Vagina (tissue), 2 donors: Measurements from ENCODE around the gene ANKS3.

ENCODE experiments used
- POLR2A ChIP-seq, 2 donors: fragments of 450-650 bp; IDR thresholded peaks; one replicate each; pipeline ENCODE4 v1.6.1; 2017; ENCODE audit warnings: antibody characterized with exemption in 2 of 2, mild to moderate bottlenecking in 2 of 2, moderate library complexity in 2 of 2
- POLR2AphosphoS5 ChIP-seq, 2 donors: sonication (generic); formaldehyde crosslinking; IDR thresholded peaks; one replicate each; pipeline ENCODE4 v1.9.0; 2017; ENCODE audit warnings: antibody characterized with exemption in 2 of 2, mild to moderate bottlenecking in 2 of 2, low read depth in 1 of 2; ENCODE audit not compliant: insufficient read depth in 1 of 2
- TF ChIP-seq, protein P1 (sequence below), 3 experiments: fragments of 450-650 bp in 2 of 3; fragments of 200-600 bp in 1 of 3; sonication (generic) in 1 of 3; IDR thresholded peaks; one replicate each; pipeline ENCODE4 v1.5.1; 2017 to 2019; ENCODE audit warnings: antibody characterized with exemption in 3 of 3, mild to moderate bottlenecking in 2 of 3, moderate library complexity in 2 of 3

DNA sequence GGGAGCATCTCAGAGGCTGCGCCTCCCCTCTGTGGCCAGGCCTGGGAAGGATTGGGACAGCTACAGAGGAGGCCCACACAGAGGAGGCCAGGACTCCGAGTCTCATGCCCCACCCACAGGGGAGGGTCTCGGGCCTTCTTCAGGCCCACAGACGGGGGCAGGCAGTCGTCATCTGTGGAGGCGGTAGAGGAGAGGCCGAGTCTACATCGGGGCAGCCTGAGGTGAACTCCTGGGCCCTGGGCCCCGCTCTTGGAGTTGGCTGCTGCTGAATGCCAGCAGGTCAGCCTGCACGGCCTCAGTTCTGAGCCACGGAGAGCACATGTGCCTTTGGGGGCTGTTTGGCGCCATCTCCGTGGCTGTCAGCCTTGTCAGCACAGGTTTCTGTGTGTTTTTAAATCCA lies 48.8 kb downstream of the ANKS3 start:
- TF ChIP-seq, protein P1, sequence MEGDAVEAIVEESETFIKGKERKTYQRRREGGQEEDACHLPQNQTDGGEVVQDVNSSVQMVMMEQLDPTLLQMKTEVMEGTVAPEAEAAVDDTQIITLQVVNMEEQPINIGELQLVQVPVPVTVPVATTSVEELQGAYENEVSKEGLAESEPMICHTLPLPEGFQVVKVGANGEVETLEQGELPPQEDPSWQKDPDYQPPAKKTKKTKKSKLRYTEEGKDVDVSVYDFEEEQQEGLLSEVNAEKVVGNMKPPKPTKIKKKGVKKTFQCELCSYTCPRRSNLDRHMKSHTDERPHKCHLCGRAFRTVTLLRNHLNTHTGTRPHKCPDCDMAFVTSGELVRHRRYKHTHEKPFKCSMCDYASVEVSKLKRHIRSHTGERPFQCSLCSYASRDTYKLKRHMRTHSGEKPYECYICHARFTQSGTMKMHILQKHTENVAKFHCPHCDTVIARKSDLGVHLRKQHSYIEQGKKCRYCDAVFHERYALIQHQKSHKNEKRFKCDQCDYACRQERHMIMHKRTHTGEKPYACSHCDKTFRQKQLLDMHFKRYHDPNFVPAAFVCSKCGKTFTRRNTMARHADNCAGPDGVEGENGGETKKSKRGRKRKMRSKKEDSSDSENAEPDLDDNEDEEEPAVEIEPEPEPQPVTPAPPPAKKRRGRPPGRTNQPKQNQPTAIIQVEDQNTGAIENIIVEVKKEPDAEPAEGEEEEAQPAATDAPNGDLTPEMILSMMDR (IDR thresholded peaks at IDR 0.05) = no peak
- TF ChIP-seq POLR2A (IDR thresholded peaks at IDR 0.05) = no peak
- no peak for TF ChIP-seq POLR2AphosphoS5 (IDR thresholded peaks at IDR 0.05; ENCODE audit: insufficient read depth in 1 of 2, low read depth in 1 of 2)
